DOHH2 (cell line): ENCODE results near the gene MTA2.
"Not testable (repeated sequence)": the region's sequence is repeated elsewhere in the genome, so short reads cannot be mapped to it uniquely, and the experiment has no call there.

Experiments
- CTCF ChIP-seq: fragments of 200-600 bp; sonication (generic); IDR thresholded peaks from one replicate; pipeline ENCODE4 v1.5.1; 2014; ENCODE audit warnings: antibody characterized with exemption, mild to moderate bottlenecking, low read depth, low read length; ENCODE audit not compliant: poor library complexity, severe bottlenecking
- EZH2phosphoT487 ChIP-seq: fragments of 200-600 bp; sonication (generic); IDR thresholded peaks from 2 replicates; pipeline ENCODE4 v1.6.1; 2017; ENCODE audit warnings: borderline replicate concordance, mild to moderate bottlenecking, antibody characterized with exemption, low read length, moderate library complexity, mixed read lengths

- TF ChIP-seq CTCF, EZH2phosphoT487: not testable (repeated sequence)
Measured at GRCh38 chr11:62585356-62585755, 16.3 kb downstream of the MTA2 start.
